Stimulated activated CD8-positive, alpha-beta memory T cell treated with anti-CD3 and anti-CD28 coated beads, Interleukin-4, amount 100 ng/mL, for 1 hour (primary cell): Measurements from ENCODE around the gene SIGLEC8.

Experiments
- DNase-seq, 2 donors: peaks; one replicate each; pipeline ENCODE4 v3.0.0-alpha.2; 2020; ENCODE audit warnings: low read depth in 2 of 2, low spot score in 1 of 2

SIGLEC8 gene

DNA sequence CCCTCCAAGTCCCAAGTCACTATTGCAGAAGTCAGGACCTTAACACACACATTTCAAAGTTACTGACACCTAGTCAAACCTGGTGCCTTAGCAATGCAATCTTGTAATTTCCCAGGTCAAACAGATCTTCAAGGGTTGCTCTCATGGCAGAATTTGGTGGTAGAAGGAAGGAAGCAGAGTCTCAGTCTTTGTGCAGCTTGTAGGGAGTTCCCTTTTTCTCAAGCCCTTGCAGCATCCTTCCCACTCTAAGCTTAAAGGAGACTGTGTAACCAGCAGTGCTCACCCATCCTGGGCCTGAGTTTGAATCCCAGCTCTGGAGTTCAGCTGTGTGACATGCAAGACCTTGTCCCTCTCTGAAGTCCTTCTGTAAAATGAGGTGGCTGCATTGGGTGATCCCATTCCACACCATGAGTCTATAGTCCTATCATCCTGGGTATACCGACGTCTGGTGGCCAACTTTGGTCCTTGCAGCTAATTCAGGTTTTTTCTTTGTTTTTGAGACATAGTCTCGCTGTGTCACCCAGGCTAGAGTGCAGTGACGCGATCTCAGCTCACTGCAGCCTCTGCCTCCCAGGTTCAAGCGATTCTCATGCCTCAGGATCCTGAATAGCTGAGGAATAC lies 50.6 kb downstream of the SIGLEC8 start:
- DNase-seq: no peak

- DNase-seq: no peak
These were observed 56.1 kb downstream of the SIGLEC8 start for GRCh38 chr19:51402117-51402516.
